M059J (cell line): Measurements from ENCODE around the gene CCDC112. TPM values are rescaled to one million over a fixed set of nuclear protein-coding genes. Genes with fewer than 3 reads are reported as not detected.
A peak's percentile ranks its signal among the peaks of the same experiment; 100 is the strongest.

Source experiments
- DNase-seq: peaks from one replicate; pipeline ENCODE4 v3.0.0-alpha.2; 2012; ENCODE audit warnings: low read depth
- total RNA-seq: library from RNA; depleted of rRNA; stranded (reverse); fragments of >200 nt; shearing (Covaris generic); gene quantifications from 2 replicates; pipeline ENCODE4 v1.2.3, GENCODE V29; 2014

Gene CCDC112
- total RNA-seq, 1 experiment from 2014 or later = 4.8 TPM

- no peak for DNase-seq
Measured at GRCh38 chr5:115319007-115319406, 22.6 kb upstream of the CCDC112 start.

GRCh38 chr5:115317736-115318135, 21.3 kb upstream of the CCDC112 start:
- no peak for DNase-seq

GRCh38 chr5:115317320-115317719, 20.9 kb upstream of the CCDC112 start:
- DNase-seq = no peak

- no peak for DNase-seq
Measured at GRCh38 chr5:115313632-115314031, 17.2 kb upstream of the CCDC112 start.

- no peak for DNase-seq
Measured at GRCh38 chr5:115313052-115313451, 16.6 kb upstream of the CCDC112 start.

GRCh38 chr5:115309751-115310370, 13.4 kb upstream of the CCDC112 start:
- DNase-seq = peak; percentile 55

- DNase-seq = no peak
Measured at GRCh38 chr5:115308815-115309214, 12.4 kb upstream of the CCDC112 start.

GRCh38 chr5:115306011-115306536, 9.6 kb upstream of the CCDC112 start:
- no peak for DNase-seq

- DNase-seq = no peak
Measured at GRCh38 chr5:115304496-115304895, 8.0 kb upstream of the CCDC112 start.

- DNase-seq = no peak
Measured at GRCh38 chr5:115298811-115299210, 2.4 kb upstream of the CCDC112 start.

- peak; percentile 42 for DNase-seq
Measured at GRCh38 chr5:115297031-115297430, 577 bp upstream of the CCDC112 start.

GRCh38 chr5:115295777-115296123, 704 bp downstream of the CCDC112 start:
- no peak for DNase-seq

GRCh38 chr5:115291397-115291796, 5.1 kb downstream of the CCDC112 start:
- DNase-seq = no peak

GRCh38 chr5:115289104-115289503, 7.3 kb downstream of the CCDC112 start:
- no peak for DNase-seq

- no peak for DNase-seq
Measured at GRCh38 chr5:115284021-115284420, 12.4 kb downstream of the CCDC112 start.

- DNase-seq = no peak
Measured at GRCh38 chr5:115282131-115282530, 14.3 kb downstream of the CCDC112 start.

GRCh38 chr5:115274584-115274983, 21.9 kb downstream of the CCDC112 start:
- no peak for DNase-seq

GRCh38 chr5:115272297-115272958, 24.0 kb downstream of the CCDC112 start:
- no peak for DNase-seq

GRCh38 chr5:115271295-115272050, 25.0 kb downstream of the CCDC112 start:
- DNase-seq = no peak

GRCh38 chr5:115267617-115268016, 28.8 kb downstream of the CCDC112 start:
- DNase-seq = peak; percentile 16

- DNase-seq = no peak
Measured at GRCh38 chr5:115265220-115265619, 31.2 kb downstream of the CCDC112 start.

GRCh38 chr5:115264786-115265185, 31.7 kb downstream of the CCDC112 start:
- no peak for DNase-seq

- DNase-seq = no peak
Measured at GRCh38 chr5:115263078-115263380, 33.4 kb downstream of the CCDC112 start.
